ENCODE results near the gene GLI1. TPM values are rescaled to one million over a fixed set of nuclear protein-coding genes. Genes with fewer than 3 reads are reported as not detected.
"Not testable (repeated sequence)": the region's sequence is repeated elsewhere in the genome, so short reads cannot be mapped to it uniquely, and the experiment has no call there.

GLI1 gene
- total RNA-seq, 1 experiment from 2014 or later: 4.1 TPM

GRCh38 chr12:57497223-57498131 is 37.9 kb downstream of the GLI1 start:
- DNase-seq (ENCODE audit: low spot score): no peak

- no peak for DNase-seq (ENCODE audit: low spot score)
Measured at GRCh38 chr12:57498132-57498502, 38.5 kb downstream of the GLI1 start.

GRCh38 chr12:57498571-57498970 is 39.0 kb downstream of the GLI1 start:
- no peak for DNase-seq (ENCODE audit: low spot score)

- no peak for DNase-seq (ENCODE audit: low spot score)
Measured at GRCh38 chr12:57500213-57500612, 40.6 kb downstream of the GLI1 start.

- not testable (repeated sequence) for DNase-seq (ENCODE audit: low spot score)
Measured at GRCh38 chr12:57502311-57502969, 42.9 kb downstream of the GLI1 start.

GRCh38 chr12:57506541-57506940 is 47.0 kb downstream of the GLI1 start:
- not testable (repeated sequence) for DNase-seq (ENCODE audit: low spot score)

- DNase-seq (ENCODE audit: low spot score): not testable (repeated sequence)
Measured at GRCh38 chr12:57507796-57508195, 48.2 kb downstream of the GLI1 start.

- DNase-seq (ENCODE audit: low spot score): no peak
Measured at GRCh38 chr12:57511161-57511560, 51.6 kb downstream of the GLI1 start.

GRCh38 chr12:57511588-57512325 is 52.2 kb downstream of the GLI1 start:
- no peak for DNase-seq (ENCODE audit: low spot score)

GRCh38 chr12:57512665-57513064 is 53.1 kb downstream of the GLI1 start:
- no peak for DNase-seq (ENCODE audit: low spot score)

- DNase-seq (ENCODE audit: low spot score): no peak
Measured at GRCh38 chr12:57513266-57513665, 53.7 kb downstream of the GLI1 start.

GRCh38 chr12:57513677-57514076 is 54.1 kb downstream of the GLI1 start:
- DNase-seq (ENCODE audit: low spot score): not testable (repeated sequence)

GRCh38 chr12:57514246-57514645 is 54.7 kb downstream of the GLI1 start:
- not testable (repeated sequence) for DNase-seq (ENCODE audit: low spot score)

GRCh38 chr12:57514720-57515407 is 55.3 kb downstream of the GLI1 start:
- DNase-seq (ENCODE audit: low spot score): no peak

- DNase-seq (ENCODE audit: low spot score): no peak
Measured at GRCh38 chr12:57515408-57515933, 55.9 kb downstream of the GLI1 start.

- DNase-seq (ENCODE audit: low spot score): no peak
Measured at GRCh38 chr12:57515934-57516541, 56.5 kb downstream of the GLI1 start.

GRCh38 chr12:57516617-57517153 is 57.1 kb downstream of the GLI1 start:
- no peak for DNase-seq (ENCODE audit: low spot score)

GRCh38 chr12:57517187-57517586 is 57.6 kb downstream of the GLI1 start:
- peak; percentile 56 for DNase-seq (ENCODE audit: low spot score)

GRCh38 chr12:57517718-57518117 is 58.1 kb downstream of the GLI1 start:
- not testable (repeated sequence) for DNase-seq (ENCODE audit: low spot score)

GRCh38 chr12:57518176-57518919 is 58.8 kb downstream of the GLI1 start:
- DNase-seq (ENCODE audit: low spot score): no peak

Measured in A172 (cell line).